Effector CD8-positive, alpha-beta T cell (primary cell): ENCODE results near the gene PPARD.
"Not testable (repeated sequence)": the region's sequence is repeated elsewhere in the genome, so short reads cannot be mapped to it uniquely, and the experiment has no call there.

ENCODE experiments used
- DNase-seq: peaks from one replicate; lab custom pipeline; 2025; lab: John Stamatoyannopoulos, UW

PPARD gene

GRCh38 chr6:35406711-35407485 is 64.5 kb downstream of the PPARD start:
- no peak for DNase-seq

- no peak for DNase-seq
These were observed 66.9 kb downstream of the PPARD start for GRCh38 chr6:35409245-35409644.

- DNase-seq: no peak
These were observed 67.8 kb downstream of the PPARD start for GRCh38 chr6:35410131-35410530.

GRCh38 chr6:35411066-35411465 is 68.7 kb downstream of the PPARD start:
- DNase-seq: no peak

GRCh38 chr6:35412102-35412501 is 69.7 kb downstream of the PPARD start:
- no peak for DNase-seq

GRCh38 chr6:35413911-35414310 is 71.6 kb downstream of the PPARD start:
- DNase-seq: no peak

- DNase-seq: no peak
These were observed 72.9 kb downstream of the PPARD start for GRCh38 chr6:35415065-35415891.

- DNase-seq: no peak
These were observed 75.8 kb downstream of the PPARD start for GRCh38 chr6:35417979-35418661.

GRCh38 chr6:35419417-35419816 is 77.1 kb downstream of the PPARD start:
- DNase-seq: no peak

GRCh38 chr6:35419961-35420360 is 77.6 kb downstream of the PPARD start:
- no peak for DNase-seq

- DNase-seq: no peak
These were observed 82.9 kb downstream of the PPARD start for GRCh38 chr6:35425284-35425683.

- DNase-seq: no peak
These were observed 83.7 kb downstream of the PPARD start for GRCh38 chr6:35426074-35426473.

- DNase-seq: no peak
These were observed 85.1 kb downstream of the PPARD start for GRCh38 chr6:35427435-35427834.

- no peak for DNase-seq
These were observed 85.5 kb downstream of the PPARD start for GRCh38 chr6:35427851-35428321.

GRCh38 chr6:35428421-35429149 is 86.2 kb downstream of the PPARD start:
- DNase-seq: no peak

- DNase-seq: no peak
These were observed 87.1 kb downstream of the PPARD start for GRCh38 chr6:35429463-35429862.

- no peak for DNase-seq
These were observed 89.9 kb downstream of the PPARD start for GRCh38 chr6:35432291-35432690.

GRCh38 chr6:35432702-35433101 is 90.3 kb downstream of the PPARD start:
- not testable (repeated sequence) for DNase-seq

GRCh38 chr6:35435074-35435837 is 92.9 kb downstream of the PPARD start:
- DNase-seq: no peak

GRCh38 chr6:35436071-35436857 is 93.9 kb downstream of the PPARD start:
- DNase-seq: no peak
